ENCODE measurements around the gene HDLBP. TPM values are rescaled to one million over a fixed set of nuclear protein-coding genes. Genes with fewer than 3 reads are reported as not detected.

HDLBP gene
- total RNA-seq, 6 donors from 2014 or later, result 339 to 691 (median 487) TPM

GRCh38 chr2:241273210-241274020 is 42.1 kb downstream of the HDLBP start:
- WGBS, 2 donors, result 55 to 60% methylated on average over 21 of the region's 21 CpGs
- H3K9me3 ChIP-seq, result no peaks in the 10 kb centered on the region
- DNase-seq, result peak in 1 of 2 donors; percentile 40
- peaks cover 0 to 4% (median 2%) of the 10 kb centered on the region in 4 donors for H3K36me3 ChIP-seq
- peak overlapping the region; percentile 90 to 96 (median 93) for H3K27ac ChIP-seq
- no peaks in the 10 kb centered on the region for H3K27me3 ChIP-seq
- peak in 1 of 2 donors; percentile 1 for ATAC-seq (ENCODE audit: low FRiP score in 2 of 2)
- peaks cover 26 to 46% (median 32%) of the 10 kb centered on the region in 4 donors for H3K4me1 ChIP-seq
- peak overlapping the region; percentile 81 to 97 (median 90) for H3K4me3 ChIP-seq
- TF ChIP-seq EP300 (IDR thresholded peaks at IDR 0.05) (no peak), POLR2AphosphoS5 (IDR thresholded peaks at IDR 0.05) (no peak), POLR2A (IDR thresholded peaks at IDR 0.05) (no peak), CTCF (IDR thresholded peaks at IDR 0.05) (no peak)

GRCh38 chr2:241272303-241273209 is 42.9 kb downstream of the HDLBP start:
- 0 to 2% methylated on average over 7 to 16 of the region's 102 CpGs for WGBS, 2 donors
- peak; percentile 12 to 93 for ATAC-seq (ENCODE audit: low FRiP score in 2 of 2)
- Histone ChIP-seq H3K27me3 (no peaks in the 10 kb centered on the region), H3K27ac (peak overlapping the region; percentile 90 to 96 (median 93)), H3K36me3 (peaks cover 0 to 13% (median 8%) of the 10 kb centered on the region in 4 donors), H3K4me3 (peak overlapping the region; percentile 81 to 97 (median 90)), H3K4me1 (peaks cover 26 to 46% (median 32%) of the 10 kb centered on the region in 4 donors), H3K9me3 (no peaks in the 10 kb centered on the region)
- TF ChIP-seq EP300 (IDR thresholded peaks at IDR 0.05) (no peak), CTCF (IDR thresholded peaks at IDR 0.05) (no peak), POLR2AphosphoS5 (IDR thresholded peaks at IDR 0.05) (peak in 1 of 2 donors; percentile 85), POLR2A (IDR thresholded peaks at IDR 0.05) (peak in 1 of 4 donors; percentile 43)
- DNase-seq, result peak; percentile 68 to 95

- Histone ChIP-seq H3K27ac (peak overlapping the region; percentile 90 to 96 (median 93)), H3K27me3 (no peaks in the 10 kb centered on the region), H3K36me3 (peaks cover 0 to 19% (median 12%) of the 10 kb centered on the region in 4 donors), H3K9me3 (no peaks in the 10 kb centered on the region), H3K4me3 (peak overlapping the region; percentile 81 to 97 (median 90)), H3K4me1 (peaks cover 26 to 46% (median 32%) of the 10 kb centered on the region in 4 donors)
- WGBS, 2 donors, result 0 to 6% methylated on average over 11 to 20 of the region's 37 CpGs
- DNase-seq (peak; percentile 94 to 95), ATAC-seq (ENCODE audit: low FRiP score in 2 of 2) (peak; percentile 89 to 91)
- TF ChIP-seq EP300 (IDR thresholded peaks at IDR 0.05) (no peak), CTCF (IDR thresholded peaks at IDR 0.05) (peak in 1 of 6 experiments; percentile 13), POLR2AphosphoS5 (IDR thresholded peaks at IDR 0.05) (peak in 1 of 2 donors; percentile 77), POLR2A (IDR thresholded peaks at IDR 0.05) (peak in 2 of 4 donors; percentile 50 to 55)
Observed at GRCh38 chr2:241271706-241272302, 43.7 kb downstream of the HDLBP start.

GRCh38 chr2:241270531-241270930 is 44.9 kb downstream of the HDLBP start:
- H3K4me3 ChIP-seq, result peak overlapping the region in 2 of 4 donors; percentile 87 to 93
- H3K27me3 ChIP-seq, result no peaks in the 10 kb centered on the region
- H3K27ac ChIP-seq, result peak overlapping the region in 2 of 4 donors; percentile 31 to 95
- no peak for TF ChIP-seq CTCF (IDR thresholded peaks at IDR 0.05)
- H3K36me3 ChIP-seq, result peaks cover under 1 to 32% (median 23%) of the 10 kb centered on the region in 4 donors
- H3K9me3 ChIP-seq, result no peaks in the 10 kb centered on the region
- WGBS, 2 donors, result 68 to 78% methylated on average over 5 of the region's 5 CpGs
- ATAC-seq (ENCODE audit: low FRiP score in 2 of 2), result no peak
- H3K4me1 ChIP-seq, result peaks cover 26 to 46% (median 32%) of the 10 kb centered on the region in 4 donors
- DNase-seq, result no peak

All from upper lobe of left lung (tissue), 6 donors.